Caco-2 (cell line): ENCODE results near the gene MCAM. TPM values are rescaled to one million over a fixed set of nuclear protein-coding genes. Genes with fewer than 3 reads are reported as not detected.

Experiments
- BruUV-seq: library from RNA; stranded (reverse); fragments of 400-500 nt; replicated peaks from 2 replicates; lab custom pipeline; 2021; lab: Mats Ljungman, UMichigan
- CTCF ChIA-PET: fragments of 300-600 bp; sonication (Branson Sonifier 250); formaldehyde crosslinking; loops from one replicate; lab custom pipeline; 2022; ENCODE audit warnings: antibody characterized with exemption; lab: Charles Lee
- POLR2A ChIA-PET: fragments of 300-600 bp; sonication (Branson Sonifier 250); formaldehyde crosslinking; loops from one replicate; lab custom pipeline; 2022; ENCODE audit warnings: antibody characterized with exemption; lab: Charles Lee
- DNase-seq, 2 experiments: peaks; one replicate each; pipeline versions ENCODE4 v3.0.0 to v3.0.0-alpha.2; 2020 to 2022
- H3K27me3 ChIP-seq: replicated peaks from 2 replicates; pipeline ENCODE4 v1.6.0; 2011; ENCODE audit warnings: low read length; ENCODE audit not compliant: control insufficient read depth, insufficient read depth
- H3K36me3 ChIP-seq: 2 replicates; pipeline ENCODE4 v1.5.1; 2011; ENCODE audit warnings: low read length; ENCODE audit not compliant: control insufficient read depth, insufficient read depth
- H3K4me1 ChIP-seq: fragments of 250-450 bp; sonication (Bioruptor Pico); 2 replicates; pipeline ENCODE4 v1.5.1; 2020; ENCODE audit warnings: mild to moderate bottlenecking
- H3K4me3 ChIP-seq: 2 replicates; pipeline ENCODE4 v1.5.1; 2011; ENCODE audit warnings: low read depth, mild to moderate bottlenecking, control low read depth, low read length
- H3K9me3 ChIP-seq: fragments of 250-450 bp; sonication (Bioruptor Pico); 2 replicates; pipeline ENCODE4 v1.5.1; 2020; ENCODE audit warnings: mild to moderate bottlenecking, moderate library complexity
- H3K27ac Mint-ChIP-seq: one replicate; pipeline ENCODE4 v1.8.0; 2022; ENCODE audit warnings: mixed read lengths; ENCODE audit not compliant: unreplicated experiment
- H3K27me3 Mint-ChIP-seq: one replicate; pipeline ENCODE4 v1.8.0; 2022; ENCODE audit warnings: mixed read lengths; ENCODE audit not compliant: insufficient read depth, unreplicated experiment
- H3K36me3 Mint-ChIP-seq: one replicate; pipeline ENCODE4 v1.8.0; 2022; ENCODE audit warnings: mild to moderate bottlenecking, mixed read lengths; ENCODE audit not compliant: insufficient read depth, unreplicated experiment
- H3K4me1 Mint-ChIP-seq: one replicate; pipeline ENCODE4 v1.8.0; 2022; ENCODE audit warnings: low read depth, mixed read lengths; ENCODE audit not compliant: unreplicated experiment
- H3K4me3 Mint-ChIP-seq: one replicate; pipeline ENCODE4 v1.8.0; 2022; ENCODE audit warnings: mild to moderate bottlenecking, moderate library complexity, mixed read lengths; ENCODE audit not compliant: unreplicated experiment
- H3K9me3 Mint-ChIP-seq: one replicate; pipeline ENCODE4 v1.8.0; 2022; ENCODE audit warnings: mixed read lengths; ENCODE audit not compliant: unreplicated experiment
- CTCF ChIP-seq, 2 experiments: fragments of 200-600 bp in 1 of 2; IDR thresholded peaks; 1 replicate in 1 of 2; 2 replicates in 1 of 2; pipeline versions ENCODE4 v1.5.1 to v1.8.0; 2011 to 2022; ENCODE audit warnings: antibody characterized with exemption in 1 of 2, control low read depth in 1 of 2, inconsistent platforms in 1 of 2, low read depth in 1 of 2, low read length in 1 of 2, mild to moderate bottlenecking in 1 of 2, moderate library complexity in 1 of 2; ENCODE audit not compliant: insufficient read depth in 1 of 2, severe bottlenecking in 1 of 2, unreplicated experiment in 1 of 2
- intact Hi-C: fragments of 100-400 bp; cut with micrococcal nuclease; formaldehyde crosslinking; loops from one replicate; pipeline ENCODE4 v1.10.0; 2022; ENCODE audit not compliant: unreplicated experiment
- total RNA-seq: library from RNA; stranded (reverse); gene quantifications from 2 replicates; pipeline ENCODE4 v1.2.3, GENCODE V29; 2022

The MCAM gene
- total RNA-seq, 1 experiment from 2014 or later: 9.8 TPM

- H3K27me3 Mint-ChIP-seq: no peaks in the 10 kb centered on the region
- peak; percentile 84 to 95 for TF ChIP-seq CTCF (IDR thresholded peaks at IDR 0.05; ENCODE audit: insufficient read depth in 1 of 2, low read depth in 1 of 2, low read length in 1 of 2, severe bottlenecking in 1 of 2, unreplicated experiment in 1 of 2)
- Histone ChIP-seq H3K27me3 (no peaks in the 10 kb centered on the region), H3K4me3 (no peak overlapping the region), H3K4me1 (peaks cover 24% of the 10 kb centered on the region), H3K9me3 (no peaks in the 10 kb centered on the region), H3K36me3 (no peaks in the 10 kb centered on the region)
- H3K4me3 Mint-ChIP-seq: no peak overlapping the region
- ChIA-PET POLR2A (no interaction called here), CTCF (interaction anchor here (0.5 to 4.1 kb wide), 15 partner anchors 8 to 280 kb away, joined by 3 to 51 read pairs (median 5); partner anchors contain the start of genes CBL, DPAGT1, RNF26 and USP2)
- no peaks in the 10 kb centered on the region for H3K9me3 Mint-ChIP-seq
- H3K36me3 Mint-ChIP-seq: no peaks in the 10 kb centered on the region
- no TSS peak for BruUV-seq
- no peak overlapping the region for H3K27ac Mint-ChIP-seq
- intact Hi-C loops: loop anchor here (1.0 kb wide), 1 partner anchor 178 kb away; no protein-coding TSS in a partner anchor
- no peaks in the 10 kb centered on the region for H3K4me1 Mint-ChIP-seq
- peak; percentile 82 to 89 for DNase-seq
Observed at GRCh38 chr11:119323532-119324033, 6.7 kb upstream of the MCAM start.

DNA sequence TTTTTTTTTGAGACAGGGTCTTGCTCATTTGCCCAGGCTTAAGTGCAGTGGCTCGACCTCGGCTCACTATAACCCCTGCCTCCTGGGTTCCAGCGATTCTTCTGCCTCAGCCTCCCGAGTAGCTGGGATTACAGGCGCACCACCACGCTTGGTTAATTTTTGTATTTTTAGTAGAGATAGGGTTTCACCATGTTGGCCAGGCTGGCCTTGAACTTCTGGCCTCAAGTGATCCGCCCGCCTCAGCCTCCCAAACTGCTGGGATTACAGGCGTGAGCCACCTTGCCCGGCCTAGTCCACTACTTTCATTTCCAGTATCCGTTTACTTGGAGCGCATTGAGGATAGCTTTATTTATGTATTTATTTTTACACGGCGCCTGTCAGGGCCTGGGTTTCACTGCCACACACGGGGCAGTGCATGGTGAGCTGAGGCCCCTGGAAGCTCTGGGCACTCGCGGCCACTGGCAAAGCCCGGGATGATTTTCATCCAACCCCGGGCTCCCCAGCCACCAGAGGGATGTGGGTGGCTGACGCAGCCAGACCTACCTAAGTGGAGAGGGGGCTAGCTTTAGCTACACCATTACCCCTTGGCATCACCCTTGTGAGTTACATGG lies 6.1 kb upstream of the MCAM start:
- Mint-ChIP-seq H3K9me3 (no peaks in the 10 kb centered on the region), H3K36me3 (no peaks in the 10 kb centered on the region), H3K27ac (no peak overlapping the region), H3K4me1 (no peaks in the 10 kb centered on the region), H3K27me3 (no peaks in the 10 kb centered on the region), H3K4me3 (no peak overlapping the region)
- Histone ChIP-seq H3K36me3 (no peaks in the 10 kb centered on the region), H3K4me1 (peaks cover 25% of the 10 kb centered on the region), H3K4me3 (no peak overlapping the region), H3K27me3 (no peaks in the 10 kb centered on the region), H3K9me3 (no peaks in the 10 kb centered on the region)
- TF ChIP-seq CTCF (IDR thresholded peaks at IDR 0.05; ENCODE audit: insufficient read depth in 1 of 2, low read depth in 1 of 2, low read length in 1 of 2, severe bottlenecking in 1 of 2, unreplicated experiment in 1 of 2): no peak
- intact Hi-C loops: loop anchor here (1.0 kb wide), 1 partner anchor 178 kb away; no protein-coding TSS in a partner anchor
- no peak for DNase-seq
- CTCF ChIA-PET: interaction anchor here (0.5 to 4.1 kb wide), 14 partner anchors 8 to 279 kb away, joined by 3 to 51 read pairs (median 8); partner anchors contain the start of genes CBL, RNF26 and USP2
- BruUV-seq: no TSS peak
- POLR2A ChIA-PET: no interaction called here

- Histone ChIP-seq H3K4me1 (peaks cover 25% of the 10 kb centered on the region), H3K27me3 (no peaks in the 10 kb centered on the region), H3K4me3 (no peak overlapping the region), H3K9me3 (no peaks in the 10 kb centered on the region), H3K36me3 (no peaks in the 10 kb centered on the region)
- H3K27ac Mint-ChIP-seq: no peak overlapping the region
- no peaks in the 10 kb centered on the region for H3K9me3 Mint-ChIP-seq
- DNase-seq: peak; percentile 6 to 19
- ChIA-PET CTCF (interaction anchor here (0.7 to 4.1 kb wide), 14 partner anchors 9 to 152 kb away, joined by 3 to 51 read pairs (median 6); partner anchors contain the start of genes CBL, RNF26 and USP2), POLR2A (interaction anchor here (0.5 kb wide), 1 partner anchor 16 kb away, joined by 4 read pairs; no protein-coding TSS in a partner anchor)
- H3K4me3 Mint-ChIP-seq: no peak overlapping the region
- H3K4me1 Mint-ChIP-seq: no peaks in the 10 kb centered on the region
- intact Hi-C loops: no loop called here
- BruUV-seq: no TSS peak
- no peaks in the 10 kb centered on the region for H3K36me3 Mint-ChIP-seq
- peak in 1 of 2 experiments; percentile 7 for TF ChIP-seq CTCF (IDR thresholded peaks at IDR 0.05; ENCODE audit: insufficient read depth in 1 of 2, low read depth in 1 of 2, low read length in 1 of 2, severe bottlenecking in 1 of 2, unreplicated experiment in 1 of 2)
- H3K27me3 Mint-ChIP-seq: no peaks in the 10 kb centered on the region
Observed at GRCh38 chr11:119322360-119322739, 5.4 kb upstream of the MCAM start.
